Hepatocyte (in vitro differentiated cells): ENCODE results near the gene EEFSEC. TPM values are rescaled to one million over a fixed set of nuclear protein-coding genes. Genes with fewer than 3 reads are reported as not detected.

Source experiments
- DNase-seq: peaks from one replicate; pipeline ENCODE4 v3.0.0-alpha.2; 2016; ENCODE audit warnings: low spot score
- H2AFZ ChIP-seq: fragments of 200-600 bp; sonication (generic); 2 replicates; pipeline ENCODE4 v1.6.0; 2016; ENCODE audit warnings: antibody characterized with exemption, mild to moderate bottlenecking
- H3K27ac ChIP-seq: fragments of 200-600 bp; sonication (generic); 2 replicates; pipeline ENCODE4 v1.5.1; 2016; ENCODE audit warnings: mild to moderate bottlenecking
- H3K27me3 ChIP-seq: fragments of 200-600 bp; sonication (generic); 2 replicates; pipeline ENCODE4 v1.6.1; 2016
- H3K36me3 ChIP-seq: fragments of 200-600 bp; sonication (generic); replicated peaks from 2 replicates; pipeline ENCODE4 v1.5.1; 2016; ENCODE audit warnings: low read depth; ENCODE audit not compliant: insufficient read depth
- H3K4me1 ChIP-seq: fragments of 200-600 bp; sonication (generic); 2 replicates; pipeline ENCODE4 v1.5.1; 2016; ENCODE audit warnings: mild to moderate bottlenecking, moderate library complexity; ENCODE audit not compliant: insufficient read depth
- H3K4me2 ChIP-seq: fragments of 200-600 bp; sonication (generic); 2 replicates; pipeline ENCODE4 v1.6.0; 2016
- H3K4me3 ChIP-seq: fragments of 200-600 bp; sonication (generic); 2 replicates; pipeline ENCODE4 v1.5.1; 2016; ENCODE audit warnings: mild to moderate bottlenecking
- H3K79me2 ChIP-seq: fragments of 200-600 bp; sonication (generic); 2 replicates; pipeline ENCODE4 v1.6.0; 2017; ENCODE audit warnings: mild to moderate bottlenecking
- H3K9me2 ChIP-seq: fragments of 200-600 bp; sonication (generic); replicated peaks from 2 replicates; pipeline ENCODE4 v1.6.0; 2017; ENCODE audit warnings: mild to moderate bottlenecking; ENCODE audit not compliant: insufficient read depth
- H3K9me3 ChIP-seq: fragments of 200-600 bp; sonication (generic); 2 replicates; pipeline ENCODE4 v1.5.1; 2016; ENCODE audit warnings: low read depth, mild to moderate bottlenecking
- H4K20me1 ChIP-seq: fragments of 200-600 bp; sonication (generic); 2 replicates; pipeline ENCODE4 v1.6.0; 2016; ENCODE audit warnings: mild to moderate bottlenecking; ENCODE audit not compliant: insufficient read depth, poor library complexity, severe bottlenecking
- CTCF ChIP-seq: fragments of 200-600 bp; sonication (generic); IDR thresholded peaks from 2 replicates; pipeline ENCODE4 v1.5.1; 2016; ENCODE audit warnings: antibody characterized with exemption, mild to moderate bottlenecking; ENCODE audit not compliant: poor library complexity
- EZH2 ChIP-seq: fragments of 200-600 bp; sonication (generic); IDR thresholded peaks from 2 replicates; pipeline ENCODE4 v1.6.1; 2016; ENCODE audit warnings: antibody characterized with exemption, mild to moderate bottlenecking, borderline replicate concordance
- EZH2phosphoT487 ChIP-seq: fragments of 200-600 bp; sonication (generic); IDR thresholded peaks from one replicate; pipeline ENCODE4 v1.6.1; 2018; ENCODE audit warnings: antibody characterized with exemption, mild to moderate bottlenecking, low read depth, moderate library complexity; ENCODE audit not compliant: unreplicated experiment, severe bottlenecking
- WGBS: methylation state at CpG from one replicate; pipeline ENCODE4 v1.1.6; 2016; ENCODE audit warnings: low lambda C conversion rate; ENCODE audit errors: missing lambda C conversion rate; 5-methylcytosine and 5-hydroxymethylcytosine counted together
- polyA plus RNA-seq: library from polyadenylated mRNA; unstranded; fragments of >200 nt; fragmentation: Nextera tagmentation; extraction: Ambion mirVana; gene quantifications from 2 replicates; pipeline ENCODE4 v1.2.1, GENCODE V29; 2016
- total RNA-seq: library from RNA; depleted of rRNA; stranded (reverse); fragments of >200 nt; gene quantifications from 2 replicates; pipeline ENCODE4 v1.2.3, GENCODE V29; 2014

EEFSEC gene
- total and polyA plus RNA-seq, 2 experiments from 2014 or later = 9.8 to 17.5 TPM

- Histone ChIP-seq H3K79me2 (no peaks in the 10 kb centered on the region), H3K27ac (no peak overlapping the region), H3K4me3 (no peak overlapping the region), H3K9me3 (no peaks in the 10 kb centered on the region), H3K36me3 (no peaks in the 10 kb centered on the region), H3K4me2 (no peak overlapping the region), H3K27me3 (no peaks in the 10 kb centered on the region), H3K4me1 (no peaks in the 10 kb centered on the region), H4K20me1 (no peaks in the 10 kb centered on the region), H3K9me2 (no peaks in the 10 kb centered on the region), H2AFZ (no peak overlapping the region)
- no peak for DNase-seq
- TF ChIP-seq CTCF (no peak), EZH2 (no peak), EZH2phosphoT487 (no peak)
- WGBS = 83% methylated on average over 7 of the region's 7 CpGs
Observed at GRCh38 chr3:128392818-128393544, 239.7 kb downstream of the EEFSEC start.

- H3K9me2 ChIP-seq = no peaks in the 10 kb centered on the region
- 91% methylated on average over 9 of the region's 9 CpGs for WGBS
- H3K79me2 ChIP-seq = no peaks in the 10 kb centered on the region
- H3K4me3 ChIP-seq = no peak overlapping the region
- H3K4me1 ChIP-seq = no peaks in the 10 kb centered on the region
- no peak for TF ChIP-seq EZH2phosphoT487
- no peak for TF ChIP-seq EZH2
- no peak for TF ChIP-seq CTCF
- no peaks in the 10 kb centered on the region for H3K9me3 ChIP-seq
- H4K20me1 ChIP-seq = no peaks in the 10 kb centered on the region
- no peak for DNase-seq
- H3K27me3 ChIP-seq = no peaks in the 10 kb centered on the region
- no peak overlapping the region for H3K4me2 ChIP-seq
- H3K27ac ChIP-seq = no peak overlapping the region
- H3K36me3 ChIP-seq = no peaks in the 10 kb centered on the region
- no peak overlapping the region for H2AFZ ChIP-seq
Observed at GRCh38 chr3:128394033-128394432, 240.8 kb downstream of the EEFSEC start.

- Histone ChIP-seq H3K9me2 (no peaks in the 10 kb centered on the region), H3K4me1 (no peaks in the 10 kb centered on the region), H3K4me2 (no peak overlapping the region), H2AFZ (no peak overlapping the region), H3K9me3 (no peaks in the 10 kb centered on the region), H3K36me3 (no peaks in the 10 kb centered on the region), H4K20me1 (no peaks in the 10 kb centered on the region), H3K27ac (no peak overlapping the region), H3K79me2 (no peaks in the 10 kb centered on the region), H3K4me3 (no peak overlapping the region), H3K27me3 (no peaks in the 10 kb centered on the region)
- DNase-seq = no peak
- 98% methylated on average over 6 of the region's 6 CpGs for WGBS
- no peak for TF ChIP-seq CTCF
- no peak for TF ChIP-seq EZH2phosphoT487
- no peak for TF ChIP-seq EZH2
Observed at GRCh38 chr3:128395046-128395445, 241.8 kb downstream of the EEFSEC start.
